ENCODE measurements around the gene POU6F2.

DNA sequence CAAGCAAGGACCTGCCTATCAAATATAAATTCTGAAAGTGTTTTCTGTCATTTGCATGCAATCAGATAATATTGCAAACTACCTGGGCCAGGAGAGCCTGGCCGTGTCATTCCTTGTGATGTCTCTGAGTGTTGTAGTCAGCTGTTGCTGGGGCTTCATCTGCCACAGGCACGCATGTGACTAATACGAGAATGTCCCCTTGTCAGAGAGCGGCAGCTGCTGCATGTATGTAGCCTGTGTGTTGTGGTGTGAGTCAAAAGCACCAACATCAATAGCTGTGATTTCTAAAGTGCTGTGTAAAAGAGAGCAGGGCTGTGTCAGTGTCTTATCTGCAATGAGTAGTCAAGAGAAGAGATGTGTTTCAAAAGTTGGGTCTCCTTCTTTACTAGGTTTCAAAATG, 155.4 kb downstream of the POU6F2 start:
- TF ChIP-seq, protein P1, sequence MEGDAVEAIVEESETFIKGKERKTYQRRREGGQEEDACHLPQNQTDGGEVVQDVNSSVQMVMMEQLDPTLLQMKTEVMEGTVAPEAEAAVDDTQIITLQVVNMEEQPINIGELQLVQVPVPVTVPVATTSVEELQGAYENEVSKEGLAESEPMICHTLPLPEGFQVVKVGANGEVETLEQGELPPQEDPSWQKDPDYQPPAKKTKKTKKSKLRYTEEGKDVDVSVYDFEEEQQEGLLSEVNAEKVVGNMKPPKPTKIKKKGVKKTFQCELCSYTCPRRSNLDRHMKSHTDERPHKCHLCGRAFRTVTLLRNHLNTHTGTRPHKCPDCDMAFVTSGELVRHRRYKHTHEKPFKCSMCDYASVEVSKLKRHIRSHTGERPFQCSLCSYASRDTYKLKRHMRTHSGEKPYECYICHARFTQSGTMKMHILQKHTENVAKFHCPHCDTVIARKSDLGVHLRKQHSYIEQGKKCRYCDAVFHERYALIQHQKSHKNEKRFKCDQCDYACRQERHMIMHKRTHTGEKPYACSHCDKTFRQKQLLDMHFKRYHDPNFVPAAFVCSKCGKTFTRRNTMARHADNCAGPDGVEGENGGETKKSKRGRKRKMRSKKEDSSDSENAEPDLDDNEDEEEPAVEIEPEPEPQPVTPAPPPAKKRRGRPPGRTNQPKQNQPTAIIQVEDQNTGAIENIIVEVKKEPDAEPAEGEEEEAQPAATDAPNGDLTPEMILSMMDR (IDR thresholded peaks at IDR 0.05; ENCODE audit: low read depth, low read length, poor library complexity, severe bottlenecking), result no peak
- TF ChIP-seq EZH2phosphoT487 (IDR thresholded peaks at IDR 0.05; ENCODE audit: borderline replicate concordance, low read length), result no peak

Data from DOHH2 (cell line).